HG03575 (cell line): ENCODE data around the gene SLC29A2.

Experiments used
- ATAC-seq: cut with Tn5 transposase; IDR thresholded peaks from one replicate; pipeline ENCODE4 v1.9.1; 2021; ENCODE audit not compliant: unreplicated experiment, insufficient number of reproducible peaks, low FRiP score; ENCODE audit errors: extremely low read depth

Gene SLC29A2

DNA sequence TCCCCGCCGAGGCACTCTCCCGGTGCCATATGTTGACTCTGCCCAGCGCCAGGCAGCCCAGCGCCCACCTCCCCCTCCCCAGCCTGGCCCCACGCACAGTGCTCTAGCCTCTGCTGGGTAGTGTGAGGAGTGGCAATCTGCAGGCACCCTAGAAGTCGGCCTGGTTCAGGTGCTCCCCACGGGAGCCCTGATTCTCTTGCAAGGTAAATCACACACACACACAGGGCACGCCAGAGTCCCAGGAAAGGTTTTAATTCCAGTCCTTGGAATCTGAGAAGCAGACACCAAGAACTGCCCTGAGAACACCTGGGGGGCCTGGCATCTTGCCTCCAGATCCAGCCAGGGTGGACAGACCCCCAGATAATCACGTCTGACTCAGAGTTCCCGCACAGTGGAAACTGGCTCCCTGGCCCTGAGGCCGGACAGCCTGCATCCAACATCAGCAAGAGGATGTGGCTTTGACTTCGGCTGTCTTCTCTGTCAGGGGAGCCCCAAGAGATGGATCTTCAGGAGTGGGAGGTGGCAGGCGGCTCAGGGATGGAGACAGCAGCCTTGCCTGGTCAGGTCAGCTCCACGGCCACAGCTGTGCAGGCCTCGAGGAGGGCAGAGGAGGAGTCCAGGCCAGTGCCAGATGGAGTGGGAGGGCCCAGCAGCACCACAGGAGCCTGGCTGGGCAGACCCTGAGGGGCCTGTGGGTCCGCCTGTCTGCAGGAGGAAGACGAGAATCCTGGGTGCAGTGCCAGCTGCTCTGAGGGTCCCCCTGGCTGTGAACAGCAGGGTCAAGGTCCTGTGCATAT, 34.3 kb downstream of the SLC29A2 start:
- no peak for ATAC-seq

DNA sequence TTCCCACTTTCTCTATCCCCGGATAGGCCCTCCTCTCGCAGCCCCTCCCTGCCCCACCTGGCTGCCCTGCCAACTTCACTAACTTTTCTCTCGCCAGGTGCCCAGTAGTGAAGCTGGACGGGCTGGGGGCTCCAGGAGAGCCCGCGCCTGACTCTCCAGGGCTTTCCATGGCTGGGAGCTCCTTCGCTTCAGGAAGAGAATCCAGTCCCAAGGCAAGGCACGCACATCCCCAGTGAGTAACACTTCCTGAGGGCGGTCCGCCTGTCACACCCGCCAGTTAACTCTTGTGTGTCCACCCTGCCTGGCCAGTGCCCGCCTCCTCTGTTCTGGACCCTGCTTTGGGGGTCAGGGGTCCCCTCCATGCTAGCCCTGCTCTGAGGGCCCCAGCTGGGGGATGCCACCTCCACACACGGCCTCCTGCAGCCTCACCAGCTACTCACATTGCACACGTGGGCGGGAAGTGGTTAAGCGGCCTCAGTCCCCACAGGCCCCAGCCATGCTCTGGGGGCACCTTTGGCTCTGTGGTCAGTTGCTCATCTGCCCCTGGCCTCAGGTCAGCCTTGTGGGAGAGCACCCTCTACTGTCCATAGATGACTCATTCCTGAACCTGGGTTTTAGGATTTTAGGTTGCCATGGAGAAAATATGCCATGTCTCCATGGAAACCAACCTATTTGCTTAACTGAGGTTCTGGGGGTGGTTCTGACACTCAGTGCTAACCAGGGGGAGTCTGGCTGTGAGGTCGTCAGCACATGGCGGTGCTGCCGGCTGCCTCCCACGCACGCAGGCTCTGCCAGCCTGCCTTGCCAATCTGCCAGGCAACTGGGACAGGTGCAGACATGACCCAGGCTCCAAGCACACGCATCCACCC, 35.1 kb downstream of the SLC29A2 start, which contains the start of gene RIN1:
Gene RIN1 (minus strand): TSS at position 201 of the 869 bp plus-strand sequence. CDS start 32 bp downstream, at position 169.
- ATAC-seq, result peak; percentile 43

DNA sequence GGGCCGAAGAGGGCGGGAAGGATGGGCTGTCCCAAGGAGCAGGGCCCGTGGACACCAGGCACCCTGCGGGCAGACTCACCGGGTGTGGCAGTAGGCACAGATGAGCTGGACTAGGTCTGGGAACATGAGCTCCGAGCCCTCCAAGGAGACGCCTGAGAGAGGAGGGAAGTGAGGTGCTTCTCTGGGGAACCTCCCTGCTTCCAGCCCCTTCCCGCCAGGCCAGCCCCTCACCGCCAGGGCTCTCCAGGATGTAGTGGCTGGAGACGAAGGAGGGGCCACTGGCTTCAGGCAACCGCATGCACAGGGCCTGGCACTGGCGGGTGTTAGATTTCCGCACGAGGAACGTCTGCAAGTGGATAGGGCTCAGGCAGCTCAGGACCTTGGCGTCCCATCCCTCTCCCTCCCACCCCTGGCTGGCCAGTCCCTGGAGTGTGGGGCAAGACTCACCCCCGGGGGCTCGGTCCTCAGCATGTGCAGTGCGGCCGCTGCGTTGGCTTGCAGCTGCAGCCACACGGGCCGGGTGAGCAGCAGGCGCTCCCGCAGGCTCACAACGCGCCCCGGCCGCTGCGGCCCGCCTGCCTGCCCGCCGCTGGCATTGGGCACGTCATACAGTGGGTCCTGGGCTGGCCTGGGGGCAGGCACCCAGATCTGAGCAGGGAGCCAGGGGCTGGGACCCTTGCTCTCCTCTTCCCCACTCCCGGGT, 35.9 kb downstream of the SLC29A2 start:
- no peak for ATAC-seq

DNA sequence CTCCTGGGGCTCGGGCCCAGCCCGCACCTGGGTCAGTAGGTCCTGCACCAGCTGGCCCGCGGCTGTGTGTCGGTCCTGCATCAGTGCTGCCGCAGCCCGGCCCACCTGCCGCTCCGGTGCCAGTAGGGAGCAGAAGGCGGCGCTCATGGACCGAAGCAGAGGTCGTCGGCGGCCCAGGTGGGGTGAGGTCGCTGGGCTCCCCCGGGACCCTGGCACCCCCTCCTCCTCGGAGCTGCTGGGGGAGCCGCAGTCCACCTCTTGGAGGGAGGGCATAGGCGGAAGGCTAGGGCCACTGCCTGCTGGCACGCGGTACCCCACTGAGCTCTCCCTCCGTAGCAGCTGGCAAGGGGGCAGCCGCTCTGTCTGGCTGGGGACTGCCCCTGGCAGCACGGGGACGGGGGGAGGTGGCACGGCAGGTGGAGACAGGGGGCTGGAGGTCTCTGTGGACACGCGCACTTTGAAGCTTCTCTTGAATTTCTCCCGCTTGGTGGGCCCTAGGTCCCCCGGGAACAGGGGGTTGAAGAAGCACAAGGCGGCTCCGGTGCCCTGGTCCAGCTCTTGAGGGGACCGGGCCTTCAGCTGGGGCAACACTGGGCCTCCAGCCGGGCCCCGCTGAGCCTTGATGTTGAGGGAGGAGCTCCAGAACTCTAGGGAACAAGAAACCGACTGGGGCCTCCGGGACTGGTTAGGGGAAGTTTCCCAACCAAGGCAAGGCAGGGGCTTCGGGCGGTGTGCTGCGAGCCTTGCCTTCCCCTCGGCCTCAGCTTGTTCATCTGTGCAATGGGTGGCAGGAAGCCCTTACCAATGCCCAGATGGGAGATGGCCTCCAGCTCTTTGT, 36.7 kb downstream of the SLC29A2 start:
- no peak for ATAC-seq

DNA sequence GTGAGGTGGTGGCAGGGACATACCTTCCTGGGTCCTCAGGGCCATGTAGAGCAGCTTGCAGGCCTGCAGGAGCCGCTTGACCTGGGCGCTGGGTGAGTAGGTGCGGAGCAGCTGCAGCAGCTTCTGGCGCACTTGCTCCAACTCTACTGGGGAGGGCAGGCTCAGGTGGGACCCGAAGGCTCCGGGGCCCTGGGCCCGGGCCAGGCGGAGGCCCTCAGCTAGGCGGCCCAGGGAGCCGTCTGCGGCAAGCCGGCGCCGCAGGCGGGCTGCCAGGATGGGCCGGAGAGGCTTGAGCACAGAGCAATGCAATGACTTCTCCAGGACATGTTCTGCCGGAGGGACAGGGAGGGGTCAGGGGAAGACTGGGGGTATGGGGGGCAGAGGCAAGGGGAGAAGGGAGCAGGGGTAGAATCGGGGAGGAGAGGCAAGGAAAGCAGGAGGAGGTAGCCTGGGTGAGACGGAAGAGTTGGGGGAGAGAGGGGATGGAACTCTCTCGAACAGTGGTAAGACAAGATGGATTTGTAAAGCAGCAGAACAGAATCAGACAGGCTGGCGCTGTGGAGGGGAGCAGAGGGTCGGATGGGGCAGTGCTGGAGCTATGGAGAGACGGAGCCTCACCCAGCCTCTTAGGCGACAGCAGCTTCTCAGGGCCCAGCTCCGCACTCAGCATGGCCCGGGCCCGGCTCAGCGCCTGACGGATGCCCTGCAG, 37.5 kb downstream of the SLC29A2 start:
- ATAC-seq, result no peak

DNA sequence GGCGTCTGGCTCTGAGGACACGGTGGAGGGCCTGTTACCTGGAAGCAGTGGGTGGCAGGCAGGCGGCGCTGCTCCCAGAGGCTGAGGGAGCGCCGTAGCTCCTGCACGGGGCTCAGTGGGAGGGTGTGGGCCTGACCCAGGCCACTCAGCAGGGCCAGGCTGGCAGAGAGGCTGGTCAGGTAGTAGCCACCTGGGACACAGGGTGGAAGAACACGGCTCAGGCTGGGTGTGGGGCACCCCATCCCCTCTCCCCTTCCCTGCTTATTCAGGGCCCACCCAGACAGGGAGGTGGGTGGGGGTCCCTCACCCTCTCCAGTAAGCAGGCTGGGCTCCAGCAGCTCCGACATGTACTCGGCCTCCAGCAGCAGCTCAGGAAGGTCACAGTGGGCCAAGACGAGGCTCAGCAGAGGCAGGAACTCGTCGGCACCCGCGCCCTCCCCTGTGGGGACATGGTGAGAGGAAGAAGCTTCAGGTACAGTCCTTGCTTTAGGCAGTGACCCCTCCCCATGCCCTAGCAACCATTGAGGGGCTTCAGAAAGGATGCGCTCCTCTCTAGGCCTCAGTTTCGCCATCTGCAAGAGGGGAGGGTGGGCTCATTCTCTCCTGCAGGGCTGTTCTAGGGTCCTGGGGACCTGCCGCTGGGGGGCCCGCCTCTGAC, 38.2 kb downstream of the SLC29A2 start:
- ATAC-seq, result no peak

DNA sequence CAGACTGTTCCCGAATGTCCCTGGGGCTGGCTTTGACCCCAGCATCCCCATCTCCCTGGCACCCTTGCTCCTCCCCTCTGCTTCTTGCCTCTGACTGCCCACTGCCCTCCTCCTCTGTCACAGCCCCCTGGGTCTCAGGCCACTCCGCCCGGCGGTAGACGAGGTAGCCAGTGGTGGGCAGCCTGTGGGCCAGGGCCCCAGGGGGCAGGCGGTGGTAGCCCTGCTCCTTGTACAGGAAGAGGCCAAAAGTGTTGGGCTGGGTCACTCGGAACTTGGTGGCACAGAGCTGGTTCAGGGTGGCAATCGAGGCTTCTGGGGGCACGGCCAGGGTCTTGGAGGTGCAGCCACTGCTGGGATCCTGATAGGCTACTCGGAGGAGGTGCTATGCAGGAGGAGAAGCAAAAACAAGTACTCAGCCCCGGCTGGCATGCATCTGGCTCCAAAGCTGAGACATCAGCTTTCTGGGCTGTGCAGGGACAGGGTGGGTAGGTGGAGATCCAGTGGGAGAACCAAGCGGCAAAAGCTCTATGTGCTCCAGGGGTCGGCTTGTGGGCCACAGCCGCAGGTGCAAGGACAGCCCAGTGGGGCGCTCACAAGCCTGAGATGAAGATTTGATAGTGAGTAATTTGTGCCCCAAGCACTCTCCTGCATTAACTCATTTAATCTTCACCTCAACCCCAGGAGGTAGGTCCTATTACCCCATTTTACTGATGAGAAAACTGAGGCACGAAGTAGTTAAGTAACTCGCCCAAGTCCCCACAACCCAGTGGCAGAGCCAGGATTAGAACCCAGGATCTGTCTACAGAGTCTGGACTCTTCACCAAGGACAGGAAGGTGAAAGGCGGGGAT, 39.0 kb downstream of the SLC29A2 start:
- ATAC-seq, result no peak

DNA sequence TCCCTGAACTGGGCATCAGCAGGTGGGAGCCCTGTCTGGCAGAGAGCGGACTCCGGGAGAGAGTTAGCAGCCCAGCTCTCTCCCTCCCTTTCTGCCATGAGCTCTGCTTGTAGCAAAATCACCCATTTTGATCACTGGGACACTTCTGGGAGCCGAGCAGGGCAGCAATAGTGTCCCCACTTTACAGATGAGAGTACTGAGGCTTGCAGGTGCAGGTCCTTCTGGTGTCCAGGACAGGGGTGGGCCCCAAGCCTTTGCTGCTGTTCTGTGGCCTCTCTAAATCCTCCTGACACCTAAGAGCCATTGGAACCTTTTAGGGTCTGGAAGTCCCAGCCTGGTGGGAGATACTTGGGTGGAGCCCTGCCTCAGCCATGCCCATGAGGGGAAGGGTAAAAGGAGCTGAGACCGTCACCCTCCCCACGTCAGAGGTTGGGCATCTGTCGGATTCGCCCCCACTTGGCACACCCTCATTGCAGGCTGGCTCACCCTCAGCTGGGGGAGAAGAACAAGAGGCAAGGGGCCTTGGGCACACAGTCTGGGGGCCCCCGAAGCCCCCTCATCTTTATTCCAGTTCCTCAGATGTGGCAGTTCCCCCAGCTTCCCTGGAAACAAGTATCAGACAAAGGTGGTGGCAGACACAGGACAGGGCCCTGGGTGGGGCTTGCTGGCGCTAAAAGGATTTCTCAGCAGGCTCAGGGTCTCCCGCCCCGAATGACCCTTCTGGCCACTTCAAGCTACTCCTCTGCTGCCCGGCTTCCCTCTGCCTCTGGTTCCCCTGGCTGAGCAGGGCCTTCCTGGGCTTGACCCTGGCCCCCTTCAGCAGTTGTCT, 39.8 kb downstream of the SLC29A2 start:
- ATAC-seq, result no peak

DNA sequence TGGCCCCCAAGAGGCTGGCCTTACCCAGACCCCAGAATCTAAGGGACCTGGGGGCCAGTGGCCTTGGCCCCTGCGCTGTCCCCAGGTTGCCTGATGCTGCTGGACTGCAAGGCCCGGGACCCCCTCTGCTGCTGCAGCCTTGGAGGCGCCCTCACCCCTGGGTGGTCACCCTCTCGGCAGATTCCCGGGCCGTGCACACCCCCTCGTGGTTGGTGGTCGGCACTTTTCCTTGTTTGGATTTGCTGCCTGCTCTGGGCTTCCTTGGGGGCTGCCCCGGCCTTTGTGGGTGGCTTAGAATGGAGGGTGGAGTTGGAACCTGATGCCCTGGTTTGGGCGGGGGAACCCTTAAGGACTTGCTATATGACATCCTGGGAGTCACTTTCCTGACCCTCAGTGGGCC, 40.6 kb downstream of the SLC29A2 start:
- ATAC-seq, result no peak

DNA sequence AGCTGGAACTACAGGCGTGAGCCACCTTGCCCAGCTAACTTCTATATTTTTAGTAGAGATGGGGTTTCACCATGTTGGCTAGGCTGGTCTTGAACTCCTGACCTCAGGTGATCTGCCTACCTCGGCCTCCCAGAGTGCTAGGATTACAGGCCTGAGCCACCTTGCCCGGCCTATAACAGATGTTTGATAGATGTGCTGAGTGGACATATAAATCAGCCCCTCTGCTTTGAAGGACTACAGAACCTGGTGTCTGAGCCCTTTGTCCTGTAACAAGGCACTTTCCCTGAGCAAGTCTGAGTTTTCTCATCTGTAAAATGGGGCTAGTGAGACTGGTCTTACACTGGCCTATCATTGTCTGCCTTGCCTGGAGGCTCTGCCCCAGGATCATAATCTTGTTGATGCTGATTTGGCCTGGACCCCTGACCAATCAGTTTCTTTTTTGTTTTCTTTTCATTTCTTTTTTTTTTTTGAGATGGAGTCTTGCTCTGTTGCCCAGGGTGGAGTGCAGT, 42.3 kb downstream of the SLC29A2 start:
- no peak for ATAC-seq

DNA sequence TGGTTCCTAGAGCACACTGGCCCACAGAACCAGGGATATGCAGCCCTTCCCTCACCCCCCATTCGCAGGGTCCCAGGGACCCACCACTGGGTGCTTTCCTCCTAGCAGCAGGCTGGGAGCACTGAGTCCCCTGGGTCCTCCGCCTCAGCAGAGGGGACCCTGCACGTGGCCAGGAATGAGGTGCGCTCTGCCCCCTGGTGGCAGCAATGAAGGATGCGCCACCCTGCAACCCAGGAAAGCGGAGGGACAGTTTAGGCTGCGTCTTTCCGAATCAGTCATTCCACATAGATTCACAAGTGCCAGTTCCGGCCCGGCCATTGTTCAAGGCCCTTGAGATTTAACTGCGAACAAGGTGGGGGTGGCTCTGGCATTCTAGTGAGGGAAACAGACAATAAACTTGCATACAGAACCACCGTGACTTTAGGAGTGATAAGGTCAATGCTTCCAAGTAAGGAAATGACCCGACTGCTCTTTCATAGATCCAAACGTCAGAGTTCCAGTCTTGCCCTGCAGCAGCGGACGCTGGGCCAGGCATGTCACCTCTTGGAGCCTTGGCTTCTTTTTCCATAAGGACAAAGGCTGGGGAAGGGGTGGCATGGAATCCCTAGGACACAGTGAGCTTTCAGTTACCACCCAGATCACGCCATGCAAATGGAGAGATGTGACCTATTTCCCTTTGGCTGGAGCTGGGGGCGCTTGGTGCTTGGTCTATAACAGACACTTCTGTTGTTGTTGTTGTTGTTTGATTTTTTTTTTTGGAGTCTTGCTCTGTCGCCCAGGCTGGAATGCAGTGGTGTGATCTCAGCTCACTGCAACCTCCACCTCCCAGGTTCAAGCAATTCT, 43.0 kb downstream of the SLC29A2 start:
- ATAC-seq, result no peak

DNA sequence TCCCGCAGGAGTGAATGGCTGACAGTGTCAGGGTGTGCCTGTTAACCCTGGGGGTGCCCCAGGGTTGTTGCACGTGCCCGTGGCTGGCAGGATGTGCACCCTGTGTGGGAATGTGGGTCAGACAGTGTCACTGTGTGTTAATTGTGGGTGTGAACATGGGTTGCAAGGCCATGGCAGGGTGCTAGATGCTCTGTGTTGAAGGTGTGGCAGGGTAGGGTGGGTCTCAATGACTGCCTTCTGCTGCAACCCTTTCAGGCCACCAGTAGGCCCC, 43.6 kb downstream of the SLC29A2 start:
- ATAC-seq, result no peak

DNA sequence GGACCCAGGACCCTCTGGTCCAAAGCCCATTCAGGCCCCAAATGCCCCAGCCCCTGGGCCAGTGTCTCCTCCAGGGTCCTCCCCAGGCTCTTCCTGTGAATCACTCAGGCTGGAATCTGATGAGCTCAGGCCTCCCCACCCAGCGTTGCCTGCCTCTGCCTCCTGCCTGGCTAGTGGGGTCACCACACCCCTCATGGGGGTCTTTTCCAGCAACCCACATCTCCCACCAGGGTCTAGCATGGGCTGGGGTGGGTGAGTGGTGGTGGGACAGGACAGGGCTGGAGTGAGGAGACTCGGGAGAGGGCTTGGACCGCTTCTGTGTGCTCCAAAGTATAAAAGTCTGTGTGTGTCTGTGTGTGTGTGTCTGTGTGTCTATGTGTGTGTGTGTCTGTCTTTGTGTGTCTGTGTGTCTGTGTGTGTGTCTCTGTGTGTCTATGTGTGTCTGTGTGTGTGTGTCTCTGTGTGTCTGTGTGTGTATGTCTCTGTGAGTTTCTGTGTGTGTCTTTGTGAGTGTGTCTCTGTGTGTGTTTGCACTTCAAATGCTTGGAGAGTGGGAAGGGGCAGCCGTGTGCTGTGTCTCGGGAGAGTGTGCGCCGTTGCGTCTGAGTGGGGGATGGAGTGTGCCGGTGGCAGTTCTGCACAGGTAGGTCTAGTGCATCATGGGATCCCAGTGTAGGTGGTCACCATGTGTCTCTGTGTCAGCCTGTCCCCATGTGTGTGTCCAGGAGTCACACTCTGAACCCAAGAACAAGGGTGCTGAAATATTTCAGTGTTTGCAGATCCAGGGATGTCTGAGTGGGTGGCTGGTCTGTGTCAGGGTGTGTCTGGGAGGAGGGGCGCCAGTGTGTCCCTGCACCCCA, 44.2 kb downstream of the SLC29A2 start:
- no peak for ATAC-seq
